GM12878 (cell line): ENCODE results near the gene FGF12. TPM values are rescaled to one million over a fixed set of nuclear protein-coding genes. Genes with fewer than 3 reads are reported as not detected.

ENCODE experiments used
- ATAC-seq: fragments of 200-7000 bp; cut with Tn5 transposase; 3 replicates; pipeline ENCODE4 v1.9.1; 2020; ENCODE audit warnings: mild to moderate bottlenecking, moderate library complexity
- BruUV-seq: library from RNA; stranded (reverse); fragments of 400-500 nt; replicated peaks from 2 replicates; lab custom pipeline; 2021; lab: Mats Ljungman, UMichigan
- CTCF ChIA-PET: fragments of 300-600 bp; sonication (Branson Sonifier 250); formaldehyde crosslinking; extraction: SDS; loops from one replicate; lab custom pipeline; 2021; ENCODE audit warnings: inconsistent platforms; lab: Yijun Ruan, JAX
- POLR2A ChIA-PET: fragments of 350-600 bp; formaldehyde crosslinking; extraction: SDS; loops from one replicate; lab custom pipeline; 2021; ENCODE audit warnings: inconsistent platforms; lab: Charles Lee
- RAD21 ChIA-PET: fragments of 300-600 bp; sonication (Branson Sonifier 250); formaldehyde crosslinking; loops from one replicate; lab custom pipeline; 2023; ENCODE audit warnings: antibody characterized with exemption; ENCODE audit not compliant: unreplicated experiment; lab: Charles Lee
- SMC1A ChIA-PET: fragments of 300-600 bp; sonication (Branson Sonifier 250); formaldehyde crosslinking; loops from one replicate; lab custom pipeline; 2023; ENCODE audit not compliant: unreplicated experiment, uncharacterized antibody; lab: Charles Lee
- DNase-seq: peaks from one replicate; pipeline ENCODE4 v3.0.0-alpha.2; 2011; ENCODE audit warnings: low read depth, low spot score
- FAIRE-seq: peaks from 3 replicates; lab custom pipeline; 2011; peaks lifted over from hg19 to GRCh38; lab: Jason Lieb, UNC
- H2AFZ ChIP-seq: 2 replicates; pipeline ENCODE4 v1.6.0; 2011; ENCODE audit warnings: low read depth, low read length, control low read depth; ENCODE audit not compliant: control insufficient read depth
- H3K27ac ChIP-seq: 2 replicates; pipeline ENCODE4 v1.5.1; 2011; ENCODE audit warnings: control low read depth; ENCODE audit not compliant: control insufficient read depth, insufficient read depth
- H3K27me3 ChIP-seq, 2 experiments: replicated peaks in 1 of 2; 2 replicates each; pipeline versions ENCODE4 v1.6.0 to v1.6.1; 2011; ENCODE audit warnings: low read length in 1 of 2; ENCODE audit not compliant: control insufficient read depth in 2 of 2, insufficient read depth in 2 of 2
- H3K36me3 ChIP-seq, 2 experiments: 2 replicates each; pipeline ENCODE4 v1.5.1; 2011; ENCODE audit warnings: low read length in 1 of 2; ENCODE audit not compliant: control insufficient read depth in 2 of 2, insufficient read depth in 2 of 2
- H3K4me1 ChIP-seq: 2 replicates; pipeline ENCODE4 v1.6.1; 2011; ENCODE audit warnings: mild to moderate bottlenecking, low read length, moderate library complexity, mixed read lengths; ENCODE audit not compliant: control insufficient read depth, insufficient read depth
- H3K4me2 ChIP-seq: 2 replicates; pipeline ENCODE4 v1.6.0; 2011; ENCODE audit warnings: control low read depth; ENCODE audit not compliant: control insufficient read depth, insufficient read depth
- H3K4me3 ChIP-seq: fragments of 200-600 bp; sonication (generic); 2 replicates; pipeline ENCODE4 v1.5.1; 2016
- H3K79me2 ChIP-seq: 2 replicates; pipeline ENCODE4 v1.6.0; 2011; ENCODE audit warnings: low read length; ENCODE audit not compliant: control insufficient read depth, insufficient read depth
- H3K9ac ChIP-seq: 2 replicates; pipeline ENCODE4 v1.8.0; 2011; ENCODE audit warnings: low read length, control low read depth, mixed read lengths; ENCODE audit not compliant: control insufficient read depth, insufficient read depth
- H3K9me3 ChIP-seq: replicated peaks from 3 replicates; pipeline ENCODE4 v1.5.1; 2011; ENCODE audit warnings: mild to moderate bottlenecking, low read length; ENCODE audit not compliant: control insufficient read depth, insufficient read depth
- H4K20me1 ChIP-seq: 2 replicates; pipeline ENCODE4 v1.6.0; 2011; ENCODE audit not compliant: control insufficient read depth, insufficient read depth
- CBFB ChIP-seq: IDR thresholded peaks from 2 replicates; pipeline ENCODE4 v1.6.1; 2016; ENCODE audit warnings: antibody characterized with exemption, low read depth
- EZH2 ChIP-seq: IDR thresholded peaks from 2 replicates; pipeline ENCODE4 v1.6.1; 2012; ENCODE audit warnings: low read depth, mild to moderate bottlenecking, control low read depth, inconsistent platforms, low read length, borderline replicate concordance; ENCODE audit not compliant: control insufficient read depth
- JUND ChIP-seq: IDR thresholded peaks from 2 replicates; pipeline ENCODE4 v1.6.1; 2012; ENCODE audit warnings: low read depth, mild to moderate bottlenecking, low read length, improper control_type of control experiment, moderate library complexity
- MLLT1 ChIP-seq: fragments of 450-650 bp; IDR thresholded peaks from 2 replicates; pipeline ENCODE4 v1.6.1; 2016; ENCODE audit warnings: mild to moderate bottlenecking
- RAD21 ChIP-seq: IDR thresholded peaks from 2 replicates; pipeline ENCODE4 v1.6.1; 2011; ENCODE audit warnings: mild to moderate bottlenecking, low read depth, low read length, moderate library complexity; ENCODE audit not compliant: insufficient read depth
- RB1 ChIP-seq: fragments of 450-650 bp; formaldehyde crosslinking; IDR thresholded peaks from 2 replicates; pipeline ENCODE4 v1.6.1; 2017; ENCODE audit warnings: mild to moderate bottlenecking, borderline replicate concordance
- SREBF2 ChIP-seq: IDR thresholded peaks from 2 replicates; pipeline ENCODE4 v1.6.1; 2012; ENCODE audit warnings: mild to moderate bottlenecking, low read length
- ZBTB33 ChIP-seq: fragments of 450-650 bp; IDR thresholded peaks from 2 replicates; pipeline ENCODE4 v1.6.1; 2017; ENCODE audit warnings: mild to moderate bottlenecking
- ZNF217 ChIP-seq: fragments of 450-650 bp; IDR thresholded peaks from 2 replicates; pipeline ENCODE4 v1.6.1; 2017; ENCODE audit warnings: antibody characterized with exemption, mild to moderate bottlenecking
- WGBS: methylation state at CpG from one replicate; pipeline ENCODE4 v1.1.6; 2016; ENCODE audit warnings: low lambda C conversion rate; ENCODE audit not compliant: insufficient replicate concordance, insufficient coverage; ENCODE audit errors: missing lambda C conversion rate; 5-methylcytosine and 5-hydroxymethylcytosine counted together
- in situ Hi-C: fragments of 300-500 bp; cut with MboI; formaldehyde crosslinking; loops from 9 replicates; pipeline ENCODE4 v1.14.3; 2018; ENCODE audit warnings: mixed read lengths
- intact Hi-C: fragments of 100-400 bp; cut with micrococcal nuclease; formaldehyde crosslinking; loops from one replicate; pipeline ENCODE4 v1.14.2; 2022; ENCODE audit not compliant: unreplicated experiment
- polyA plus RNA-seq, 11 experiments: library from polyadenylated mRNA; depleted of rRNA in 4 of 11; unstranded in 6 of 11; stranded (reverse) in 5 of 11; fragments of >200 nt; fragmentation: Nextera tagmentation in 4 of 11; fragmentation: Illumina TruSeq in 1 of 11; extraction: Ambion mirVana in 4 of 11; extraction: Trizol in 1 of 11; gene quantifications; 1 replicate in 1 of 11; 2 replicates in 10 of 11; pipeline versions ENCODE4 v1.2.1 to v1.2.3, GENCODE V29; 2011 to 2016; ENCODE audit warnings: inconsistent platforms in 2 of 11, missing spikeins in 2 of 11, low read depth in 1 of 11
- total RNA-seq, 4 experiments: library from RNA; depleted of rRNA in 3 of 4; stranded (reverse); fragments of >200 nt in 3 of 4; fragmentation: Illumina TruSeq in 1 of 4; extraction: Trizol in 1 of 4; gene quantifications; 2 replicates each; pipeline versions ENCODE4 v1.2.1 to v1.2.3, GENCODE V29; 2013 to 2021
- TF ChIP-seq, protein P1 (sequence below): fragments of 450-650 bp; IDR thresholded peaks from 2 replicates; pipeline ENCODE4 v1.6.1; 2017; ENCODE audit warnings: mild to moderate bottlenecking, moderate library complexity

FGF12 gene
- total and polyA plus RNA-seq, 10 of the 15 experiments (the other 5 are each of a cell fraction or from before 2014, with no cell fraction given), result 0.03 to 0.43 (median 0.13) TPM; not detected in 7

DNA sequence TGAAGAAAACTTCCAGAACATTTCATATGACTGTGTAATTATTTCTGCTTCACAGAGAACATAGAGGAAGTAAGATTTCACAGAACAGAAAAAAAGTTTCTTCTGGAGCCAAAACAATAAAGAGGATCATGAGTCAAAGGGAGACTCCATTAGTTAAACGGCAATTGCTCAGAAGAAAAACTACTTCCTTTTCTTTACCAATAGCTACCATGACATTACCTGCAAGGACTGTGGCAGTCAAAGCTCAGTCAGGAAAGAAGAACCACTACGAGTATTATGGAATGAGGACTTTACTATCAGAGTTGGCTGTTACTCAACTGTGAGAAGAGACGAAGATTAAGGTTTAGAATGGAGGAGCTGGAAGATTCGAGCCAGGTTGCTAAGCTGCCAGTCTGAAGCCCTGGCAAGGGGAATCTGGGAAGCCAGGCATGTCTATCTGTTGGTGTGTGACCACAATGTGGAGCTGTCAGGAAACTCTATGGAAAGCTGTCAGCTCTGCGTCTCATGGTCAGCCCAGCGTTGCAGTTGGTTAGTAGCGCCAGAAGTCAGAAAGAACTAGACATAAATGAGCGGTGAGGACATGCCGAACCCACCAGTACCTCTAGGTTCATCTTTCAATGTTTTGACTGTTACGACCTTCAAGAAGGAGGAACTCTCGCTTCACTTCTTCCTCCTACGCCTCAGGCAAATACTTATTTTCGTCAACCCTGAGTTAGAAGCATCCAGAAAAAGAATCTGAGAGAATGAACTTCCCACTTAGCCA is 604.3 kb downstream of the FGF12 start (continued):
- TF ChIP-seq, protein P1, sequence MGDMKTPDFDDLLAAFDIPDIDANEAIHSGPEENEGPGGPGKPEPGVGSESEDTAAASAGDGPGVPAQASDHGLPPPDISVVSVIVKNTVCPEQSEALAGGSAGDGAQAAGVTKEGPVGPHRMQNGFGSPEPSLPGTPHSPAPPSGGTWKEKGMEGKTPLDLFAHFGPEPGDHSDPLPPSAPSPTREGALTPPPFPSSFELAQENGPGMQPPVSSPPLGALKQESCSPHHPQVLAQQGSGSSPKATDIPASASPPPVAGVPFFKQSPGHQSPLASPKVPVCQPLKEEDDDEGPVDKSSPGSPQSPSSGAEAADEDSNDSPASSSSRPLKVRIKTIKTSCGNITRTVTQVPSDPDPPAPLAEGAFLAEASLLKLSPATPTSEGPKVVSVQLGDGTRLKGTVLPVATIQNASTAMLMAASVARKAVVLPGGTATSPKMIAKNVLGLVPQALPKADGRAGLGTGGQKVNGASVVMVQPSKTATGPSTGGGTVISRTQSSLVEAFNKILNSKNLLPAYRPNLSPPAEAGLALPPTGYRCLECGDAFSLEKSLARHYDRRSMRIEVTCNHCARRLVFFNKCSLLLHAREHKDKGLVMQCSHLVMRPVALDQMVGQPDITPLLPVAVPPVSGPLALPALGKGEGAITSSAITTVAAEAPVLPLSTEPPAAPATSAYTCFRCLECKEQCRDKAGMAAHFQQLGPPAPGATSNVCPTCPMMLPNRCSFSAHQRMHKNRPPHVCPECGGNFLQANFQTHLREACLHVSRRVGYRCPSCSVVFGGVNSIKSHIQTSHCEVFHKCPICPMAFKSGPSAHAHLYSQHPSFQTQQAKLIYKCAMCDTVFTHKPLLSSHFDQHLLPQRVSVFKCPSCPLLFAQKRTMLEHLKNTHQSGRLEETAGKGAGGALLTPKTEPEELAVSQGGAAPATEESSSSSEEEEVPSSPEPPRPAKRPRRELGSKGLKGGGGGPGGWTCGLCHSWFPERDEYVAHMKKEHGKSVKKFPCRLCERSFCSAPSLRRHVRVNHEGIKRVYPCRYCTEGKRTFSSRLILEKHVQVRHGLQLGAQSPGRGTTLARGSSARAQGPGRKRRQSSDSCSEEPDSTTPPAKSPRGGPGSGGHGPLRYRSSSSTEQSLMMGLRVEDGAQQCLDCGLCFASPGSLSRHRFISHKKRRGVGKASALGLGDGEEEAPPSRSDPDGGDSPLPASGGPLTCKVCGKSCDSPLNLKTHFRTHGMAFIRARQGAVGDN, result no peak
- no peak for TF ChIP-seq CBFB

- Histone ChIP-seq H3K4me3 (no peak overlapping the region), H3K27me3 (no peaks in the 10 kb centered on the region), H3K4me1 (peaks cover 8% of the 10 kb centered on the region), H3K27ac (no peak overlapping the region), H4K20me1 (no peaks in the 10 kb centered on the region), H3K79me2 (no peaks in the 10 kb centered on the region), H3K9me3 (no peaks in the 10 kb centered on the region), H2AFZ (no peak overlapping the region), H3K4me2 (no peak overlapping the region), H3K9ac (no peak overlapping the region), H3K36me3 (no peaks in the 10 kb centered on the region)
- 76% methylated on average over 3 of the region's 3 CpGs for WGBS
- ChIA-PET SMC1A (interaction anchor here (0.9 to 2.4 kb wide), 5 partner anchors 9 to 53 kb away, joined by 3 to 8 read pairs (median 4); no protein-coding TSS in a partner anchor), POLR2A (interaction anchor here (0.6 kb wide), 1 partner anchor 1787 kb away, joined by 9 read pairs; no protein-coding TSS in a partner anchor), CTCF (interaction anchor here (1.7 kb wide), 1 partner anchor 9 kb away, joined by 3 read pairs; no protein-coding TSS in a partner anchor), RAD21 (interaction anchor here (1.1 to 1.4 kb wide), 2 partner anchors 13 to 40 kb away, joined by 3 to 4 read pairs; no protein-coding TSS in a partner anchor)
- in situ Hi-C loops, result no loop called here
- no TSS peak for BruUV-seq
- DNase-seq (no peak), FAIRE-seq (no peak), ATAC-seq (no peak)
- intact Hi-C loops, result loop anchor here (5.0 to 10.0 kb wide), 2 partner anchors 80 to 707 kb away; no protein-coding TSS in a partner anchor
- TF ChIP-seq ZNF217 (no peak), MLLT1 (no peak), ZBTB33 (no peak), JUND (no peak), RAD21 (no peak), RB1 (no peak), SREBF2 (no peak), EZH2 (no peak)
These were observed 605.4 kb downstream of the FGF12 start for GRCh38 chr3:192121923-192122322.
